H1 (cell line): ENCODE results near the gene CNTROB. TPM values are rescaled to one million over a fixed set of nuclear protein-coding genes. Genes with fewer than 3 reads are reported as not detected.

Experiments
- CTCF ChIA-PET: fragments of 300-600 bp; sonication (Branson Sonifier 250); formaldehyde crosslinking; loops from one replicate; lab custom pipeline; 2021; ENCODE audit not compliant: partially characterized antibody; lab: Charles Lee
- POLR2A ChIA-PET: fragments of 300-600 bp; sonication (Branson Sonifier 250); formaldehyde crosslinking; loops from one replicate; lab custom pipeline; 2021; ENCODE audit warnings: inconsistent platforms; ENCODE audit not compliant: partially characterized antibody; lab: Charles Lee
- DNase-seq, 2 experiments: peaks; one replicate each; pipeline versions ENCODE4 v3.0.0 to v3.0.0-alpha.2; 2010 to 2022; ENCODE audit warnings: low spot score in 2 of 2, low read depth in 1 of 2, mixed read lengths in 1 of 2
- FAIRE-seq: peaks from 2 replicates; lab custom pipeline; 2011; peaks lifted over from hg19 to GRCh38; lab: Jason Lieb, UNC
- H2AFZ ChIP-seq: 2 replicates; pipeline ENCODE4 v1.8.1; 2012; ENCODE audit warnings: low read length, inconsistent platforms
- H2AK5ac ChIP-seq: 2 replicates; pipeline ENCODE4 v1.6.1; 2013; ENCODE audit warnings: low read depth, low read length
- H2BK120ac ChIP-seq: replicated peaks from 2 replicates; pipeline ENCODE3; 2013; ENCODE audit warnings: low read depth, low read length, inconsistent platforms
- H2BK12ac ChIP-seq: 2 replicates; pipeline ENCODE4 v1.6.1; 2013; ENCODE audit warnings: low read depth, low read length
- H2BK15ac ChIP-seq: 2 replicates; pipeline ENCODE4 v1.6.1; 2013; ENCODE audit warnings: low read length
- H2BK20ac ChIP-seq: 2 replicates; pipeline ENCODE4 v1.6.1; 2013; ENCODE audit warnings: low read length
- H2BK5ac ChIP-seq: 2 replicates; pipeline ENCODE4 v1.6.1; 2013; ENCODE audit warnings: low read depth, low read length
- H3K14ac ChIP-seq: 2 replicates; pipeline ENCODE4 v1.6.1; 2013; ENCODE audit warnings: inconsistent platforms; ENCODE audit not compliant: insufficient read length
- H3K18ac ChIP-seq: 2 replicates; pipeline ENCODE4 v1.6.1; 2013; ENCODE audit warnings: low read length; ENCODE audit errors: extremely low read depth
- H3K23ac ChIP-seq: 2 replicates; pipeline ENCODE4 v1.6.1; 2013; ENCODE audit warnings: inconsistent platforms; ENCODE audit not compliant: insufficient read length
- H3K23me2 ChIP-seq: 2 replicates; pipeline ENCODE4 v1.6.1; 2013; ENCODE audit warnings: low read depth, low read length
- H3K27ac ChIP-seq: 2 replicates; pipeline ENCODE4 v1.6.1; 2011; ENCODE audit warnings: low read depth, low read length, inconsistent platforms
- H3K27me3 ChIP-seq, 4 experiments: replicated peaks in 1 of 4; 1 replicate in 1 of 4; 2 replicates in 3 of 4; pipeline versions ENCODE4 v1.6.1 to v1.8.1; 2011 to 2013; ENCODE audit warnings: low read length in 3 of 4, mild to moderate bottlenecking in 3 of 4, inconsistent platforms in 2 of 4, mixed read lengths in 2 of 4, moderate library complexity in 1 of 4; ENCODE audit not compliant: control insufficient read depth in 3 of 4, insufficient read depth in 3 of 4; ENCODE audit errors: extremely low read depth in 1 of 4
- H3K36me3 ChIP-seq, 4 experiments: 2 replicates each; pipeline versions ENCODE4 v1.6.1 to v1.8.1; 2011 to 2013; ENCODE audit warnings: mild to moderate bottlenecking in 4 of 4, low read length in 3 of 4, moderate library complexity in 2 of 4, control low read depth in 1 of 4, inconsistent platforms in 1 of 4; ENCODE audit not compliant: insufficient read depth in 4 of 4, control insufficient read depth in 2 of 4
- H3K4ac ChIP-seq: replicated peaks from 2 replicates; pipeline ENCODE3; 2013; ENCODE audit warnings: low read length, low read depth, mixed read lengths, inconsistent platforms; ENCODE audit not compliant: insufficient read length
- H3K4me1 ChIP-seq, 4 experiments: replicated peaks in 1 of 4; 1 replicate in 1 of 4; 2 replicates in 3 of 4; pipeline versions ENCODE4 v1.6.1 to v1.8.1; 2011 to 2013; ENCODE audit warnings: low read length in 3 of 4, inconsistent platforms in 2 of 4, mixed read lengths in 1 of 4; ENCODE audit not compliant: insufficient read depth in 4 of 4, control insufficient read depth in 3 of 4
- H3K4me2 ChIP-seq, 2 experiments: 2 replicates each; pipeline versions ENCODE4 v1.6.1 to v1.8.1; 2011 to 2013; ENCODE audit warnings: low read depth in 2 of 2, low read length in 2 of 2, control low read depth in 1 of 2, inconsistent platforms in 1 of 2, mild to moderate bottlenecking in 1 of 2; ENCODE audit not compliant: insufficient read depth in 1 of 2
- H3K4me3 ChIP-seq, 4 experiments: fragments of 200-600, 300-600 bp in 1 of 4; sonication (generic), shearing (Covaris generic), sonication (Bioruptor Twin) in 1 of 4; 2 replicates each; pipeline versions ENCODE4 v1.5.1 to v1.8.1; 2011 to 2016; ENCODE audit warnings: low read length in 4 of 4, low read depth in 3 of 4, control low read depth in 2 of 4, inconsistent platforms in 2 of 4, mild to moderate bottlenecking in 2 of 4, mixed read lengths in 1 of 4, moderate library complexity in 1 of 4; ENCODE audit not compliant: insufficient read depth in 2 of 4; ENCODE audit errors: extremely low read depth in 1 of 4
- H3K56ac ChIP-seq: replicated peaks from 2 replicates; pipeline ENCODE3; 2013; ENCODE audit warnings: low read depth, mild to moderate bottlenecking, mixed read lengths, low read length, inconsistent platforms; ENCODE audit not compliant: insufficient read length
- H3K79me1 ChIP-seq: 2 replicates; pipeline ENCODE4 v1.6.1; 2013; ENCODE audit warnings: low read depth, low read length, control low read depth
- H3K79me2 ChIP-seq, 2 experiments: 2 replicates each; pipeline versions ENCODE4 v1.6.1 to v1.8.1; 2012 to 2013; ENCODE audit warnings: low read length in 2 of 2, mild to moderate bottlenecking in 2 of 2, inconsistent platforms in 1 of 2; ENCODE audit not compliant: insufficient read depth in 2 of 2, control insufficient read depth in 1 of 2
- H3K9ac ChIP-seq, 4 experiments: replicated peaks in 1 of 4; 1 replicate in 1 of 4; 2 replicates in 3 of 4; pipeline versions ENCODE4 v1.6.1 to v1.8.1; 2011 to 2013; ENCODE audit warnings: low read depth in 3 of 4, low read length in 3 of 4, control low read depth in 2 of 4, mild to moderate bottlenecking in 2 of 4, moderate library complexity in 2 of 4, inconsistent platforms in 1 of 4; ENCODE audit errors: extremely low read depth in 1 of 4
- H3K9me3 ChIP-seq, 2 experiments: 2 replicates each; pipeline versions ENCODE4 v1.6.1 to v1.8.1; 2012 to 2013; ENCODE audit warnings: mild to moderate bottlenecking in 2 of 2, moderate library complexity in 2 of 2, control low read depth in 1 of 2, inconsistent platforms in 1 of 2, low read depth in 1 of 2, low read length in 1 of 2, mixed read lengths in 1 of 2; ENCODE audit not compliant: insufficient read depth in 2 of 2
- H4K20me1 ChIP-seq, 2 experiments: replicated peaks in 1 of 2; 2 replicates each; pipeline versions ENCODE3 to v1.8.1; 2011 to 2013; ENCODE audit warnings: inconsistent platforms in 2 of 2, low read length in 2 of 2, mild to moderate bottlenecking in 1 of 2; ENCODE audit not compliant: insufficient read depth in 2 of 2, control insufficient read depth in 1 of 2
- H4K5ac ChIP-seq: 2 replicates; pipeline ENCODE4 v1.6.1; 2013; ENCODE audit warnings: low read length, low read depth, mixed read lengths, inconsistent platforms; ENCODE audit not compliant: insufficient read length
- H4K8ac ChIP-seq: 2 replicates; pipeline ENCODE4 v1.8.0; 2013; ENCODE audit warnings: mild to moderate bottlenecking, moderate library complexity, low read length, inconsistent platforms; ENCODE audit not compliant: insufficient read depth; ENCODE audit errors: extremely low read depth
- H4K91ac ChIP-seq: replicated peaks from 2 replicates; pipeline ENCODE3; 2013; ENCODE audit warnings: low read length, mixed read lengths, inconsistent platforms; ENCODE audit not compliant: insufficient read length
- BCL11A ChIP-seq, 2 experiments: IDR thresholded peaks; one replicate each; pipeline ENCODE4 v1.6.1; 2011; ENCODE audit warnings: low read depth in 2 of 2, low read length in 2 of 2, mild to moderate bottlenecking in 2 of 2
- EZH2 ChIP-seq: fragments of 200-600 bp; sonication (generic); IDR thresholded peaks from 2 replicates; pipeline ENCODE4 v1.7.1; 2012; ENCODE audit warnings: low read depth, mild to moderate bottlenecking, moderate library complexity, low read length, inconsistent platforms; ENCODE audit not compliant: severe bottlenecking
- HDAC6 ChIP-seq: IDR thresholded peaks from one replicate; pipeline ENCODE4 v1.7.1; 2012; ENCODE audit warnings: low read depth, mild to moderate bottlenecking, inconsistent platforms, low read length, moderate library complexity
- SP1 ChIP-seq: IDR thresholded peaks from 2 replicates; pipeline ENCODE4 v1.6.1; 2011; ENCODE audit warnings: low read depth, low read length
- SP2 ChIP-seq: IDR thresholded peaks from 2 replicates; pipeline ENCODE4 v1.6.1; 2012; ENCODE audit warnings: mild to moderate bottlenecking, low read length, inconsistent platforms
- SP4 ChIP-seq: IDR thresholded peaks from 2 replicates; pipeline ENCODE4 v1.6.1; 2012; ENCODE audit warnings: low read length, inconsistent platforms
- SUZ12 ChIP-seq: fragments of 200-600 bp; sonication (generic); IDR thresholded peaks from 2 replicates; pipeline ENCODE4 v1.6.1; 2012; ENCODE audit warnings: mild to moderate bottlenecking, inconsistent platforms, low read length, moderate library complexity, mixed read lengths
- TAF1 ChIP-seq: IDR thresholded peaks from 2 replicates; pipeline ENCODE4 v1.6.1; 2011; ENCODE audit warnings: mild to moderate bottlenecking, low read depth, low read length
- WGBS, 2 experiments: shearing (Covaris generic) in 1 of 2; methylation state at CpG; one replicate each; pipeline versions ENCODE4 v1.1.6 to v1.1.7; 2013 to 2015; ENCODE audit warnings: low lambda C conversion rate in 2 of 2, mixed read lengths in 2 of 2, inconsistent platforms in 1 of 2, low coverage in 1 of 2, missing lambda C conversion rate in 1 of 2; ENCODE audit not compliant: insufficient replicate concordance in 2 of 2, insufficient coverage in 1 of 2, insufficient read length in 1 of 2; ENCODE audit errors: extremely low coverage in 1 of 2, missing lambda C conversion rate in 1 of 2; 5-methylcytosine and 5-hydroxymethylcytosine counted together
- polyA plus RNA-seq, 7 experiments: library from polyadenylated mRNA; depleted of rRNA in 3 of 7; stranded (reverse) in 5 of 7; unstranded in 2 of 7; fragments of >200 nt in 5 of 7; fragments of 200-250 nt in 2 of 7; gene quantifications; 1 replicate in 5 of 7; 2 replicates in 1 of 7; 4 replicates in 1 of 7; pipeline versions ENCODE4 v1.2.1 to v1.2.3, GENCODE V29; 2011 to 2013; ENCODE audit warnings: missing spikeins in 2 of 7, mixed read lengths in 2 of 7
- total RNA-seq: library from RNA; stranded (reverse); fragmentation: NEBNext Ultra II Directional; extraction: Animal tissue kit (Norgen Biotek cat#: 25700); gene quantifications from 2 replicates; pipeline ENCODE4 v1.2.1, GENCODE V29; 2021

CNTROB gene
- total and polyA plus RNA-seq, 2 of the 8 experiments (the other 6 are each of a cell fraction or from before 2014, with no cell fraction given) = 20.5 to 31.9 TPM

- Histone ChIP-seq H4K20me1 (peaks cover 0 to 4% of the 10 kb centered on the region in 2 experiments), H3K18ac (no peak overlapping the region), H3K4me3 (no peak overlapping the region), H2AFZ (no peak overlapping the region), H2BK120ac (no peak overlapping the region), H4K91ac (no peak overlapping the region), H3K14ac (no peak overlapping the region), H2BK5ac (no peak overlapping the region), H3K4me2 (no peak overlapping the region), H3K36me3 (no peaks in the 10 kb centered on the region), H3K27me3 (peaks cover 0 to 4% (median 1%) of the 10 kb centered on the region in 4 experiments; a peak in 2 of 7 replicates), H2BK15ac (no peak overlapping the region), H3K4me1 (peaks cover 0 to 2% (median 0%) of the 10 kb centered on the region in 4 experiments; a peak in 1 of 7 replicates), H2BK20ac (no peak overlapping the region), H2AK5ac (no peak overlapping the region), H3K9me3 (no peaks in the 10 kb centered on the region), H3K4ac (no peak overlapping the region), H3K9ac (no peak overlapping the region), H3K56ac (no peak overlapping the region), H2BK12ac (no peak overlapping the region), H3K79me2 (no peaks in the 10 kb centered on the region), H3K23ac (no peak overlapping the region), H3K23me2 (no peaks in the 10 kb centered on the region), H4K5ac (no peak overlapping the region), H3K27ac (no peak overlapping the region), H3K79me1 (no peaks in the 10 kb centered on the region), H4K8ac (no peak overlapping the region)
- DNase-seq (no peak), FAIRE-seq (no peak)
- TF ChIP-seq BCL11A (IDR thresholded peaks at IDR 0.05; ENCODE audit: low read depth in 2 of 2, low read length in 2 of 2) (no peak), SUZ12 (no peak), EZH2 (no peak), HDAC6 (no peak), SP1 (no peak), SP4 (no peak), TAF1 (no peak), SP2 (no peak)
- POLR2A ChIA-PET = no interaction called here
- CTCF ChIA-PET = interaction anchor here (0.5 to 1.2 kb wide), 4 partner anchors 22 to 353 kb away, joined by 3 read pairs; no protein-coding TSS in a partner anchor
- 96% methylated on average over 2 of the region's 2 CpGs; no CpG with 5 or more reads in 1 of the 2 experiments for WGBS, 2 experiments
Measured at GRCh38 chr17:7995724-7996123, 63.7 kb downstream of the CNTROB start.
